ENCODE data around the gene HACD4.

- TF ChIP-seq TAF1 (IDR thresholded peaks at IDR 0.05; ENCODE audit: borderline replicate concordance, low read depth, low read length) = no peak
- no peak for TF ChIP-seq POLR2A (IDR thresholded peaks at IDR 0.05; ENCODE audit: low read depth, low read length)
- TF ChIP-seq POLR2AphosphoS5 (IDR thresholded peaks at IDR 0.05; ENCODE audit: low read depth, low read length) = no peak
These were observed 41.5 kb downstream of the HACD4 start for GRCh38 chr9:20989923-20990341.
